Osteoblast (primary cell): Measurements from ENCODE around the gene AARSD1. TPM values are rescaled to one million over a fixed set of nuclear protein-coding genes. Genes with fewer than 3 reads are reported as not detected.

Experiments
- DNase-seq: peaks from one replicate; pipeline ENCODE4 v3.0.0; 2011; ENCODE audit warnings: low spot score, mixed read lengths; ENCODE audit not compliant: insufficient read length; ENCODE audit errors: missing footprints
- H2AFZ ChIP-seq: 2 replicates; pipeline ENCODE4 v1.6.0; 2011; ENCODE audit warnings: mild to moderate bottlenecking, low read length
- H3K27ac ChIP-seq: 2 replicates; pipeline ENCODE4 v1.5.1; 2011; ENCODE audit warnings: mild to moderate bottlenecking, low read depth, low read length, moderate library complexity
- H3K27me3 ChIP-seq: 2 replicates; pipeline ENCODE4 v1.6.0; 2012; ENCODE audit warnings: mild to moderate bottlenecking, control low read depth, inconsistent platforms, low read length, moderate library complexity; ENCODE audit not compliant: insufficient read depth
- H3K36me3 ChIP-seq: 2 replicates; pipeline ENCODE4 v1.5.1; 2011; ENCODE audit warnings: mild to moderate bottlenecking, low read length, control low read depth, moderate library complexity; ENCODE audit not compliant: insufficient read depth
- H3K4me1 ChIP-seq: 2 replicates; pipeline ENCODE4 v1.5.1; 2011; ENCODE audit warnings: mild to moderate bottlenecking, low read length, control low read depth, moderate library complexity; ENCODE audit not compliant: insufficient read depth
- H3K4me2 ChIP-seq: 2 replicates; pipeline ENCODE4 v1.6.0; 2011; ENCODE audit warnings: mild to moderate bottlenecking, low read length; ENCODE audit not compliant: insufficient read depth
- H3K4me3 ChIP-seq: fragments of 200-600 bp; sonication (generic); 3 replicates; pipeline ENCODE4 v1.5.1; 2012; ENCODE audit warnings: mild to moderate bottlenecking, low read length, inconsistent platforms; ENCODE audit not compliant: insufficient read depth
- H3K79me2 ChIP-seq: 2 replicates; pipeline ENCODE4 v1.6.0; 2012; ENCODE audit warnings: mild to moderate bottlenecking, low read length, control low read depth, inconsistent platforms; ENCODE audit not compliant: insufficient read depth
- H3K9me3 ChIP-seq: 2 replicates; pipeline ENCODE4 v1.5.1; 2011; ENCODE audit warnings: low read depth, low read length, control low read depth
- H4K20me1 ChIP-seq: 2 replicates; pipeline ENCODE4 v1.6.0; 2012; ENCODE audit warnings: mild to moderate bottlenecking, low read length, control low read depth; ENCODE audit not compliant: insufficient read depth
- CTCF ChIP-seq: IDR thresholded peaks from 2 replicates; pipeline ENCODE4 v1.5.1; 2011; ENCODE audit warnings: mild to moderate bottlenecking, low read depth, low read length, moderate library complexity; ENCODE audit errors: extremely low read depth
- total RNA-seq: library from RNA; depleted of rRNA; stranded (reverse); fragments of >200 nt; gene quantifications from 2 replicates; pipeline ENCODE4 v1.2.3, GENCODE V29; 2012

The AARSD1 gene
- total RNA-seq, 1 donor, result 14.1 TPM

- no peaks in the 10 kb centered on the region for H3K27me3 ChIP-seq
- H3K79me2 ChIP-seq, result no peaks in the 10 kb centered on the region
- no peak overlapping the region for H3K4me3 ChIP-seq
- H3K9me3 ChIP-seq, result no peaks in the 10 kb centered on the region
- peaks cover 24% of the 10 kb centered on the region for H3K36me3 ChIP-seq
- H2AFZ ChIP-seq, result no peak overlapping the region
- no peaks in the 10 kb centered on the region for H3K4me1 ChIP-seq
- DNase-seq, result no peak
- no peak overlapping the region for H3K4me2 ChIP-seq
- no peaks in the 10 kb centered on the region for H4K20me1 ChIP-seq
- H3K27ac ChIP-seq, result no peak overlapping the region
- no peak for TF ChIP-seq CTCF
Measured at GRCh38 chr17:42946812-42947211, 17.4 kb downstream of the AARSD1 start.

DNA sequence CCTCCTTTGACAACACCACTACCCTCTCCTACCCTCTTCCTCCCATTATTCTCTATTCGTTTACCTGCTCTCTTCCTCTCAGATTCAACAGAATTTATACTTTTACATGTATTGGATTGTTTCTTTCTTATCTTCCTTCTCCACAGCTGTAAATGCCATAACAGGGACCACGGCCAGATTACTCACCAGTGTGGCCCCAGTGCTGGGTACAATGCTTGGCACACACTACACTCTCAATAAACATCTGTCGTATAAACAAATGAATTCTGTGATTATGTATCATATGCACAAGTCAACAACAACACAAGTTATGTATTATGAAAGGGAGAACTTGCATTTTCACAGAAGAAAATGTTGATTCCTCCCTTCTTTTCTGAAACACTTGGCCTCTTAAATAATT lies 20.0 kb downstream of the AARSD1 start:
- Histone ChIP-seq H3K4me1 (no peaks in the 10 kb centered on the region), H2AFZ (no peak overlapping the region), H3K27me3 (no peaks in the 10 kb centered on the region), H3K27ac (no peak overlapping the region), H3K36me3 (peaks cover 6% of the 10 kb centered on the region), H3K79me2 (no peaks in the 10 kb centered on the region), H3K4me3 (no peak overlapping the region), H3K4me2 (no peak overlapping the region), H4K20me1 (no peaks in the 10 kb centered on the region), H3K9me3 (no peaks in the 10 kb centered on the region)
- no peak for DNase-seq
- no peak for TF ChIP-seq CTCF

DNA sequence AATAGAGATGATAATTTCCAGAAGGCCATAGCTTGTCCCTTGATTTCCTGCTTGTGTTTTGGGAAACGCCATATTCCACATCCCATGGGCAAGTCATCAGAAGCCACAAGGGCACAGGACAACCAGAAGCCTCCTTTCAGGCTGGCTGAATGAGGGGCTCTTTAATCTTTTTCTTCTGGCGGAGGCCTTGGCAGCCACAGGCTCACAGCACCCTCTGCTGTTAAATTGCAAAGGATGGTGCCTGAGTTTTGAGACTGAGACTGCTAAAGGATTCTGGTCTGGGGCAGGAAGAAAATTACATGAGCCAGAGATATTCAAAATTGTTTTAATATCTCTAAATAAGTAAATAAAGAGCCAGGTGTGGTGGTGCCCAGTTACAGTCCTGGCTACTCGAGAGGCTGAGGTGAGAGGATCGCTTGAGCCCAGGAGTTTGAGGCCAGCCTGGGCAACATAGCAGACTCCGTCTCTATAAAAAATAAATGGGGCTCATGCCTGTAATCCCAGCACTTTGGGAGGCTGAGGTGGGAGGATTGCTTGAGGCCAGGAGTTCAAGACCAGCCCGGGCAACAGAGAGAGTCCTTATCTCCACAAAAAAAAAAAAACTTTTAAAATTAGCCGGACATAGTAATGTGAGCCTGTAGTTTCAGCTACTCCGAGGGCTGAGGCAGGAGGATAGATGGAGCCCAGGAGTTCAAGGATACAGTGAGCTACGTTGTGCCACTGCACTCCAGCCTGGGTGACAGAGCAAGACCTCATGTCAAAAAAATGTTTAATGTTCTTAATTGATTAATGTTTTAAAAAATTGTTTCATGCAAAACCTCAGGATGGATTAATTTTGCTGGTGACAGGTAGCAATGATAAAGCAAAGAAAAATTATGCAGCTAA lies 26.3 kb downstream of the AARSD1 start:
- no peaks in the 10 kb centered on the region for H3K4me1 ChIP-seq
- TF ChIP-seq CTCF, result peak; percentile 77
- H4K20me1 ChIP-seq, result no peaks in the 10 kb centered on the region
- H2AFZ ChIP-seq, result peak overlapping the region; percentile 69
- peaks cover 8% of the 10 kb centered on the region for H3K27me3 ChIP-seq
- no peaks in the 10 kb centered on the region for H3K9me3 ChIP-seq
- H3K4me3 ChIP-seq, result no peak overlapping the region
- DNase-seq, result peak; percentile 91
- peak overlapping the region; percentile 46 for H3K4me2 ChIP-seq
- H3K27ac ChIP-seq, result no peak overlapping the region
- no peaks in the 10 kb centered on the region for H3K36me3 ChIP-seq
- H3K79me2 ChIP-seq, result no peaks in the 10 kb centered on the region

DNA sequence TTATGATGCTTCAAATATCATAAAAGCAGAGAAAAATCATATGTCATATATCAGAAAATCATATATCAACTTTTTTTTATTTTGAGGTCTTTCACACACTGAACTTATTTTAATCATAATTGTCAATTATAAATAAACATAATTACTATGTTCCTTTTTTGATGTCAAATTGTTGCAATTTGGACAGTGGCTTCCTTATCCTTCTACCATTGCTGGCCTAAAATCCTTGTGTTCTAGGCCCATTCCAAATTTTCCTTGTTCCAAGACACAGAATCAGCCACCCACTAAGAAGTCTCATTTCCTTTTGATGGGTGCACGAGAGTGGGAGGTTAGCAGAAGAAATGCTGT lies 34.8 kb downstream of the AARSD1 start:
- Histone ChIP-seq H2AFZ (no peak overlapping the region), H3K4me1 (peaks cover 9% of the 10 kb centered on the region), H3K27me3 (peaks cover 8% of the 10 kb centered on the region), H3K27ac (no peak overlapping the region), H3K79me2 (no peaks in the 10 kb centered on the region), H3K4me2 (no peak overlapping the region), H3K9me3 (no peaks in the 10 kb centered on the region), H4K20me1 (no peaks in the 10 kb centered on the region), H3K36me3 (no peaks in the 10 kb centered on the region), H3K4me3 (no peak overlapping the region)
- no peak for DNase-seq
- no peak for TF ChIP-seq CTCF
